NCI-H1105 (cell line): Measurements from ENCODE around the gene TMEM114.

ENCODE experiments used
- DNase-seq: peaks from one replicate; lab custom pipeline; 2025; lab: John Stamatoyannopoulos, UW

TMEM114 gene

DNA sequence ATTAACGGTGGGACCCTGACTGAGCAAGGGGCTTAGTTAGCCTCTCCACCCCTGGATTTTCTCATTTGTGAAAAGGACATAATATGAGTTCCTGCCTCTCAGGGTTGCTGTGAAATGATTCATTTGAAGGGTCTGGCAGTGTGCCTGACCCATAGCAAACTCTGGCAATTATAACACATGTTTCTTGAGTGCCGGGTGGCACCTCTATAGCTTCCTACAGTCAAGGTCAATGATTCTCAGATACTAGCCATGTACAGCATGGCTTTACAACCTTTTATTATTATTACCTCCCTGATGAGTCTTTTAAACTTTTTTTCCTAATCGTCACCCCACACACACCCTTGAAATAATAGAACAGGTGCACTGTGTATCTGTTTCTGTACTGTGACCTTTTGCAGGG is 42.1 kb downstream of the TMEM114 start:
- DNase-seq: no peak

DNA sequence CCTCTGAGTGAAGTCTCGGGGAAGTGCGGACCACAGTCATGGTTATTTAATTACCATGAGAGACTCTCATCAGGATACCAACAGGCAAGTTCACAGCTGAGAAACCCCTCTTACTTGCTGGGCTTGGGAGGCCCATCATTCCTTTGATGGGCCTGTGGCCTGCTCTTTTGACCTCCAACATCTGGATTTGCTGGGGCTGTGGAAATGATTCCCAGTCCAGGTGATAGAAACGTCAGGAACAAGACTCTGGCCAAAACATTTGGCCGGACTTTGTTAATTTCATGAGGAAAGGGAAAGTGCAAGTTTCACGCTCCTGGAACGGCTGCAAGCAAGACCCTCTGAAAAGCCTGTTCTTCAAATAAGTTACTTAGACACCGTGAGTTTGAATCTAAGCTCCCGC is 42.5 kb downstream of the TMEM114 start:
- no peak for DNase-seq

DNA sequence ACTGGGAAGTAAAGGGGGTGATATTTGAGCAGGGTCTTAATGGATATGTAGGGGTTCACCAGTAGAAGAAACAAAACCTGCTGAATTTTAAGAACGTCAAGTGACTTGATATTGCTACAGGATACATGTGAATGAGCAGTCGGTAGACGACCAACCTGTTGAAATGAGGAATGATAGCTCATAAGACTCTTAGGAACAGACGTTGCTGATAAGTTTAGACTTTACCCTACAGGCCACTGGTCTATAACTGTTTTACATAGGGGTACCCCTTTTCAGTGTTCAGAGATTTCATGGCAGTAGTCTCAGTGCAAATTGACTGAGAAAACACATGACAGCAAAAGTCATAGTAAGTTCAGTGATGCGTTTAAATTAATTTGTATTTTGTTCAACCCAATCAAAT is 45.9 kb downstream of the TMEM114 start:
- DNase-seq: no peak

DNA sequence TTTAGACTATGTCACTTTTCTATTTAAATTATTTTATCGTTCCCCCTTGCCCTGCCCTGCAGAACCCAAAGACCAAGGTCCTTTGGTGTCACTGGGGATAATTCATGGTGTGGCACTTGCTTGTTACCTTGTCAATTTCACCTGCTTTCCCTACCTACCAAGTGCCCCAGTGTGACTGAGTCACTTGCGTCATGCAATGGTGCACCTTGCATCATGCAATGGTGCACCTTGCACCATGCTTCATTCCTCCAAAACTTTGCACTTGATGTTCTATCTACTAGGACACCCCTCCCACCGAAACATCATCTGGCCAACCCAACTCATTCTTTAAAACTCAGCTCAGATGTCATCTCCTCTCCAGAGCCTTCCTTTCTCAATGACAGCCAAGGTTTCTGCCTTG is 47.1 kb downstream of the TMEM114 start:
- DNase-seq: no peak

DNA sequence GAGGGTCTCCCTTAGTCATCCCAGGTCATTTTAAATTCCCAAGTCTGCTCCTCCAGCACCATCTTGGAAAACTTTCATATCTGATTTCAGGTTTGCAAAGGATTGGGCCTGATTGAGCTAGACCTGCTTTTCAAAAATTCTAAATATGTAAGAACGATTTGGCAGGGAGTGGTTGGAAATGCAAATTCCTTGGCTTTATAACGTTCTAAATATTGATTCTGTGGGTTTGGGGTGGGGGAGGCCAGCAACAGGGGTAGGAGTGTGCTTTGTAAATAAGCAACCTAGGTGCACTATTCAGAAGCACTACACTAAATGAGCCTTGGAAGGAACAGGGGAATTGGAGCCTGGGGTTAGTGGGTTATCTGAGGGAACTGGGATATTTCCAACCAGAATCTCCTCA is 47.9 kb downstream of the TMEM114 start:
- no peak for DNase-seq

DNA sequence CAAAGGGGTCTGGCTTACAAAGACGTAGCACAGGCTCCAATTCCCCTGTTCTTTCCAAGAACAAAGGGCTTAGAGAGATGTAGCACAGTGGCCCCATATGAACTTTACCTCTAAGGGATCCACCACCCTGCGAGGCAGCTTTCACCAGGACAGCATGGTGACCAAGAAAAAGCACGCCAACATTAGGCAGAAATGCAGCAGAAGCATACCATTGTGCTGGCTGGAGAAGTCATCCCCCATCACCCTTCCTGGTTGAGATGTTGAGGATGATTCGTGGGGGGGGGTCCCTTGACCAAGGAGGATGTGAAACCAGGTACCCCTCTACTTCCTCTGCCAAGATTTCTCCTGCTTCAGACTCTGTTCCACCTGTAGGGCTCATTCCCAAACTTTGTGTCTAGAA is 48.4 kb downstream of the TMEM114 start:
- no peak for DNase-seq

DNA sequence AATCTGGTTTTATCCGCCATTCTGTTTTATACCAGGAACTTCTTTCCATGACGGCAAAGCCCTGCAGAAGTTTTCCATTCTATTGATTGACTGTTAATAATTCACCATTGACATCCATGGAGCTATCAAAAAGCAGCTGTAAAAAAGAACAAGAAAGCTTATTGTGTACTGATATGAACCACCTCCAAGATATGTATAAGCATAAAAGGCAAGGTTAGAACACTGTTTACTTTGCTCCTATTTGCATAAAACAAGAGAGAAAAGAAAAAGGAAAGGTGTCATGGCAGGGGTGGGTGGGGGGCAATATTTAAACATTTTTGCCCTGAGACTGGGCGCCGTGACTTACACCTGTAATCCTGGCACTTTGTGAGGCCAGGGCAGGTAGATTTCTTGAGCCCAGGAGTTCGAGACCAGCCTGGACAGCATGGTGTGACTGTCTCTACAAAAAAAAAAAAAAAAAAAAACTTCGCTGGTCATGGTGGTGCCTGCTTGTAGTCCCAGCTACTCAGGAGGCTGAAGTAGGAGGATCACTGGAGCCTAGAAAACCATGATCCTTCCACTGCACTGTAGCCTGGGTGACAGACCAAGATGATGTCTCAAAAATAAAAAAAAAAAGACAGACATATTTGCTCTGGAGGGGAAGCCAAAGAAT is 52.5 kb downstream of the TMEM114 start:
- DNase-seq: no peak

DNA sequence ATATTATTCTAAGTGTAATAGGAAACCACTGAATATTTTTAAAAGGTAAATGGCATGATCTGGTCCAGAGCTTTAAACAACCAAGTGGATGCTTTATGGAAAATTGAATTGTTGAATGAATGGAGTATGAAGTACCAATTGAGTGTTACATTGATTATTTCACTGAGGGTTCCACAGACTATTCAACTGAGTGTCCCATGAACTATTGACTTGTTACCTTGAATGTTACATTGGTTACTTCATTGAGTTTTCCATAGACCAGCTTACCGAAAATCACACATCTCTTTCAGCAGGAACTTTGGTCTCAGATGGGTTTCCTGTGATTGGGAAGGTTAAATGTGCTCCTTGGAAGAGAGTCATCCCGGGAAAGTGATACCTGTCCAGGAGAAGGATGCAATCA is 56.8 kb downstream of the TMEM114 start:
- DNase-seq: no peak

DNA sequence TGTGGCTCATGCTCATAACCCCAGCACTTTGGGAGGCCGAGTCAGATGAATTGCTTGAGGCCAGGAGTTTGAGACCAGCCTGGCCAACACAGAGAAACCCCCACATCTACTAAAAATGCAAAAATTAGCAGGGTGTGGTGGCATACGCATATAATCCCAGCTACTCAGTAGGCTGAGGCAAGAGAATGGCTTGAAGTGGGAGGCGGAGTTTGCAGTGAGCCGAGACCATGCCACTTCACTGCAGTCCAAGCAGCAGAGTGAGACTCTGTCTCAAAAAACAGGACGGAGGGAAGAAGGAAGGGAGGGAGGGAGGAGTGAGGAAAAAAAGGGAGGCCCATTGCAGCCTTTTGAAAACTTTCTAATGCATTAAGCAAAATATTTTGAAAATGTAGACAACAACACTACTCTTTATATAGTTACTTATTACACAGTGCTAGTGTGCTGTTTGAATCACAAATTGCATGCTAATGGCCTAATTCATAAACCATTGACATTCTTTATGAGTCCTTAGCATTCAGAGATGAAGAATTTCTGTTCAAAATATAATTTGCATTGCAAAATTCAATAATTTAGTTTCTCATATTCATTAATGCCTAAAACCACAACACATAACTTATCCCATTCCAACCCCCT is 59.4 kb downstream of the TMEM114 start:
- no peak for DNase-seq

DNA sequence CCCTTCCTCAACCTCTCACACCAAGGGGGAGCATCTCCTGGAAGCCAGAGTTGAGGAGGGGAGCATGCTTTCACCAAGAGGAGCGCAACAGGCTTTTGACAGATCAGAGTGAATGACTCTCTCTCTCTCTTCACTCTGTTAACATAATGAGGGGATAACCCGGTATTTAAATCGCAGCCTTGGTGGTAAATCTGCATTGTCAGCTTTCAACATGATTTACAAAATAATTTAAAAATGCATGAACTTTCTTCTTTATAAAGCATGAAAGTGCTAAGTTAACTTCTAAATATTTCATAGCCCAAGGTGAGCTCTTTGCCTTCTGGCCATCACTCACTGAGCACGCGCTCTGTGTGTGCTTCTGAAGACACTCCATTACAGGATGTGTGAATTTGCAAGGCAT is 61.8 kb downstream of the TMEM114 start:
- DNase-seq: no peak

DNA sequence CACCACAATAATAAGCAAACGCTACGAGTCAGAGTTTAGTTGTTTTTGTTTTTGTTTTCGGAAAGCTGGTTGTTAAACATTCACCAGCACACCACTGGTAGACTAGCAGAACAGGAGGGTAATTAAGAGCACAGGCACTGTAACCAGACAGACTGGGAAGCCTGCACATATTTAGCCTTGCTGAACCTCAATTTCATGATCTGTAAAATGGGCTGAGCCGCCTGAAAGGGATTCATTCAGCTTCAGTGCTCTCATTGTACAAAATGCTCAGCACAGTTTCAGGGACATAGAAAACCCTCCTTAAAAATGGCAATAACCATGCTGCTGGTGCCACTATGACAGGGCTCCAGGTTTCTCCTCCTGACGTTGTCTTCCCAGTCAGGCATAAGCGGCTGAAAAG is 66.4 kb downstream of the TMEM114 start:
- DNase-seq: no peak

DNA sequence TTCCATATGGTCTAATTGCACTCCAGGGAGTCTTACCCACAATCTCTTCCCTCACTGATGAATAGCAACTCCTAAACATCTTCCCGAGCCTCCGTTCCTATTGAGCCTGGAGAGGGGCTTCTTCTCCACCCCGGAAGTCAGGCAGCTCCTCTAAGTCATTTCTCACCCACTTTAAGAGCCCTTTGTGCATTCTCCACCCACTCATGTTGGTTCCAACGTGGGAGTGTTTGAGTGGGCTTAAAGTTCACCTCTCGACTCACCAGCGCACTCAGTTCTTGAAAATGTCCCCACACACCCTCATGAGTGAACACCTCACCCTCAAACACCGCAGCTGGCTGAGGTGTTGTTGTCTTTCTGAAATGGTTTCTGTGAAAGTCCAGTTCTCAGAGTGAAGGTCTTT is 67.6 kb downstream of the TMEM114 start:
- no peak for DNase-seq

DNA sequence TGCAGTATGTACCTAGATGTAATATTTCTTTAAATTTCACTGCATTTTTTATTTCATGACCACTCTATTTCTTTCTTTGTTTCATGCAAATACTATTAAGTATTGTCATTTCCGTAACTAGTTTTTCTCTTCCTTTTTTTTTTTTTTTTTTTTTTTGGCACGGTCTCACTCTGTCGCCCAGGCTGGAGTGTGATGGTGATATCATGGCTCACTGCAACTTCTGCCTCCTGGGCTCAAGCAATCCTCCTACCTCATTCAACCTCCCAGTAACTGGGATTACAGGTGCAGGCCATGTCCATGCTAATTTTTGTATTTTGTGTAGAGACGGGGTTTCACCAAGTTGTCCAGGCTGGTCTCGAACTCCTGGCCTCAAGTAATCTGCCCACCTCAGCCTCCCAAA is 70.7 kb downstream of the TMEM114 start:
- no peak for DNase-seq
